Measurements from ENCODE around the gene RYR2.

Gene RYR2

GRCh38 chr1:237237721-237238120 lies 195.7 kb downstream of the RYR2 start:
- no peak for DNase-seq (ENCODE audit: low read depth, low spot score)
- no peak overlapping the region for H3K27ac ChIP-seq (ENCODE audit: low read length)
- no peaks in the 10 kb centered on the region for H3K27me3 ChIP-seq (ENCODE audit: control insufficient read depth, insufficient read depth, low read length)
- WGBS (ENCODE audit: insufficient coverage, insufficient read length): no CpG with 5 or more reads among the region's 3 CpGs
- H3K4me3 ChIP-seq (ENCODE audit: low read length): no peak overlapping the region
- peaks cover 2% of the 10 kb centered on the region; the same call in 1 of the 2 replicates for H3K4me1 ChIP-seq (ENCODE audit: control insufficient read depth, insufficient read depth, low read length)
- no peaks in the 10 kb centered on the region for H3K36me3 ChIP-seq (ENCODE audit: control insufficient read depth, insufficient read depth, low read length)
- H3K9me3 ChIP-seq (ENCODE audit: control insufficient read depth, insufficient read depth, low read length): no peaks in the 10 kb centered on the region

DNA sequence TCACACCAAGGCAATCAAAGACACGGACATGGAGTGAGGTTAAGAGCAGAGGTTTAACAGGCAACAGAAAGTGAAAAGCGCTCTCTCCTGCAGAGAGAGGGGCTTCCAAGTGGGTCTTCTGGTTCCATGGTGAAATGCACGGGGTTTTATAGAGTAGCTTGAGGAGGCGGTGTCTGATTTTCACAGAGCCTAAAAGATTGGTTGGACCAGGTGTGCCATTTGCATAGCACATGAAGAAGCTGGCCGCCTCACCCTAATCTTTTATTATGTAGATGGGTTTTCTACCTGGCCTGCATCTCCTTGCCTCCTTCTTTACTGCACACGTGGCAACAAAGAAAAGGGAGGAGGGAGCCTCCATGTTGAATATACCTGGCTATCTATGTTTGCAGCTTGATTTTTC lies 197.3 kb downstream of the RYR2 start:
- Histone ChIP-seq H3K27ac (ENCODE audit: low read length) (no peak overlapping the region), H3K9me3 (ENCODE audit: control insufficient read depth, insufficient read depth, low read length) (no peaks in the 10 kb centered on the region), H3K27me3 (ENCODE audit: control insufficient read depth, insufficient read depth, low read length) (no peaks in the 10 kb centered on the region), H3K36me3 (ENCODE audit: control insufficient read depth, insufficient read depth, low read length) (no peaks in the 10 kb centered on the region), H3K4me1 (ENCODE audit: control insufficient read depth, insufficient read depth, low read length) (peaks cover 3% of the 10 kb centered on the region; the same call in 1 of the 2 replicates), H3K4me3 (ENCODE audit: low read length) (no peak overlapping the region)
- no CpG with 5 or more reads among the region's 6 CpGs for WGBS (ENCODE audit: insufficient coverage, insufficient read length)
- DNase-seq (ENCODE audit: low read depth, low spot score): peak; percentile 64

- no peak for DNase-seq (ENCODE audit: low read depth, low spot score)
- Histone ChIP-seq H3K27ac (ENCODE audit: low read length) (no peak overlapping the region), H3K27me3 (ENCODE audit: control insufficient read depth, insufficient read depth, low read length) (no peaks in the 10 kb centered on the region), H3K36me3 (ENCODE audit: control insufficient read depth, insufficient read depth, low read length) (no peaks in the 10 kb centered on the region), H3K4me1 (ENCODE audit: control insufficient read depth, insufficient read depth, low read length) (peaks cover 3% of the 10 kb centered on the region; the same call in 1 of the 2 replicates), H3K4me3 (ENCODE audit: low read length) (no peak overlapping the region), H3K9me3 (ENCODE audit: control insufficient read depth, insufficient read depth, low read length) (no peaks in the 10 kb centered on the region)
- no CpG with 5 or more reads among the region's 3 CpGs for WGBS (ENCODE audit: insufficient coverage, insufficient read length)
These were observed 199.1 kb downstream of the RYR2 start for GRCh38 chr1:237241038-237241437.

- H3K4me3 ChIP-seq (ENCODE audit: low read length): no peak overlapping the region
- no peak overlapping the region for H3K27ac ChIP-seq (ENCODE audit: low read length)
- H3K9me3 ChIP-seq (ENCODE audit: control insufficient read depth, insufficient read depth, low read length): no peaks in the 10 kb centered on the region
- WGBS (ENCODE audit: insufficient coverage, insufficient read length): no CpG with 5 or more reads among the region's 4 CpGs
- H3K4me1 ChIP-seq (ENCODE audit: control insufficient read depth, insufficient read depth, low read length): peaks cover 4% of the 10 kb centered on the region; the same call in 1 of the 2 replicates
- no peaks in the 10 kb centered on the region for H3K36me3 ChIP-seq (ENCODE audit: control insufficient read depth, insufficient read depth, low read length)
- no peaks in the 10 kb centered on the region for H3K27me3 ChIP-seq (ENCODE audit: control insufficient read depth, insufficient read depth, low read length)
- no peak for DNase-seq (ENCODE audit: low read depth, low spot score)
These were observed 202.8 kb downstream of the RYR2 start for GRCh38 chr1:237244778-237245177.

DNA sequence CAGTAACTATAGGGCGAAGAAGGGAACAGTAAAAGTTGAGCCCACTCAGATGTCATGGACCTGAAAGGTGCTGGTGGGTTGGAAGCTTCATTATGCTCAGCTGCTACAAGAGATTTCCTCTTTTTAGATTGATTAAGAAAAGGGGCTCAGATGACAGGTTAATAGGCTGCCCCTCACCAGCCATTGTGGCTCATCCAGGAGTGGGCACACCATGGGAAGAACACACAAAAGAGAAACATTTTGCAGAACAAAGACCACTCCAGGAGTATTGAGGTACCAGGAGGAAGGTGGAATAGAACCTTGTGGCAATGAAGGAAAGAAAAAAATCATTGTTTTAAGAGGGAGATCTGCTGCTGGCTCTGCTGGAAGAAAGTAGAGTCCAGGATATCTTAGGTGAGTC lies 205.5 kb downstream of the RYR2 start:
- Histone ChIP-seq H3K4me3 (ENCODE audit: low read length) (no peak overlapping the region), H3K27me3 (ENCODE audit: control insufficient read depth, insufficient read depth, low read length) (no peaks in the 10 kb centered on the region), H3K9me3 (ENCODE audit: control insufficient read depth, insufficient read depth, low read length) (no peaks in the 10 kb centered on the region), H3K4me1 (ENCODE audit: control insufficient read depth, insufficient read depth, low read length) (peaks cover 4% of the 10 kb centered on the region; the same call in 1 of the 2 replicates), H3K27ac (ENCODE audit: low read length) (no peak overlapping the region), H3K36me3 (ENCODE audit: control insufficient read depth, insufficient read depth, low read length) (no peaks in the 10 kb centered on the region)
- WGBS (ENCODE audit: insufficient coverage, insufficient read length): no CpG with 5 or more reads among the region's 1 CpG
- DNase-seq (ENCODE audit: low read depth, low spot score): no peak

DNA sequence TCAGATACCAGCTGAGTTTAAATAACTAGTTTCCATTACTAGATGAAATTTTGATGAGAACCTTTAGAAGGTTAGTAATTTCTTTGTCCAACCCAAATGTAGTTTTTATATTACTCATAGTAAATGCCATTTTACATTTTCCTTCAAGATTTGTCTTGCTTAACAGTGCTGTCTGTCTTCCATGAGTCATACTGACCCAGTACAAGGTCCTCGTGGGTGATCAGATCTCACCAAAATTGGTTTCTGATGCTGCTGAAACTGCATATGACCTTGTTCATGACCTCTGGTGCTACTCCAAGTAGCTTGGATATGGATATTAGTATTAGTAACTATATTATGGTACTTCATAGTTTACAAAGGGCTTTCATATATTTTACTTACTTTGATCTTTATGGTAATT lies 207.1 kb downstream of the RYR2 start:
- H3K9me3 ChIP-seq (ENCODE audit: control insufficient read depth, insufficient read depth, low read length): no peaks in the 10 kb centered on the region
- WGBS (ENCODE audit: insufficient coverage, insufficient read length): no CpG with 5 or more reads among the region's 1 CpG
- H3K4me1 ChIP-seq (ENCODE audit: control insufficient read depth, insufficient read depth, low read length): peaks cover 3% of the 10 kb centered on the region; the same call in 1 of the 2 replicates
- H3K27ac ChIP-seq (ENCODE audit: low read length): no peak overlapping the region
- H3K27me3 ChIP-seq (ENCODE audit: control insufficient read depth, insufficient read depth, low read length): no peaks in the 10 kb centered on the region
- no peaks in the 10 kb centered on the region for H3K36me3 ChIP-seq (ENCODE audit: control insufficient read depth, insufficient read depth, low read length)
- no peak overlapping the region for H3K4me3 ChIP-seq (ENCODE audit: low read length)
- DNase-seq (ENCODE audit: low read depth, low spot score): no peak

DNA sequence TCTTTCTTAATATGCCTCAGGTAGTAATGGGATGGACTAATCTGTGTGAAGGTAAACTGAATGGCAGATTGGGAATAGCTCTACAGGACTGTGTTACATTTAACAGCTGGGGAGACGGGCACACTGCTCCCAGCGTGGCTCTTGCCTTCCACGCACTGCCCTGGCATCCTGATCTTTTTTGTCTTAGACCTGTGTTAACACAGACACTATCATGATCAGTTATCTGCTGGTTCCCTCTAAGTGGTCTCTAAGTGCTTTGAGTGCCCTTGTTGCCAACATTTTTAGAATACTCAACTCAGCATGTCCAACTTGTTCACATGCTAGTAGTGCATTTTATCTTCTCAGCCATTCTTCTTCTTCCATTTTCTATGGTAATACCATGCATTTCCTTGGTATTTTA lies 208.1 kb downstream of the RYR2 start:
- Histone ChIP-seq H3K4me1 (ENCODE audit: control insufficient read depth, insufficient read depth, low read length) (peaks cover 3% of the 10 kb centered on the region; the same call in 1 of the 2 replicates), H3K9me3 (ENCODE audit: control insufficient read depth, insufficient read depth, low read length) (no peaks in the 10 kb centered on the region), H3K27ac (ENCODE audit: low read length) (no peak overlapping the region), H3K27me3 (ENCODE audit: control insufficient read depth, insufficient read depth, low read length) (no peaks in the 10 kb centered on the region), H3K4me3 (ENCODE audit: low read length) (no peak overlapping the region), H3K36me3 (ENCODE audit: control insufficient read depth, insufficient read depth, low read length) (no peaks in the 10 kb centered on the region)
- whole genome bisulfite sequencing (ENCODE audit: insufficient coverage, insufficient read length): no CpG with 5 or more reads among the region's 3 CpGs
- DNase-seq (ENCODE audit: low read depth, low spot score): no peak

- Histone ChIP-seq H3K9me3 (ENCODE audit: control insufficient read depth, insufficient read depth, low read length) (no peaks in the 10 kb centered on the region), H3K4me1 (ENCODE audit: control insufficient read depth, insufficient read depth, low read length) (no peaks in the 10 kb centered on the region), H3K36me3 (ENCODE audit: control insufficient read depth, insufficient read depth, low read length) (no peaks in the 10 kb centered on the region), H3K27ac (ENCODE audit: low read length) (no peak overlapping the region), H3K4me3 (ENCODE audit: low read length) (no peak overlapping the region), H3K27me3 (ENCODE audit: control insufficient read depth, insufficient read depth, low read length) (no peaks in the 10 kb centered on the region)
- no peak for DNase-seq (ENCODE audit: low read depth, low spot score)
- no CpG with 5 or more reads among the region's 1 CpG for WGBS (ENCODE audit: insufficient coverage, insufficient read length)
These were observed 213.1 kb downstream of the RYR2 start for GRCh38 chr1:237255071-237255470.

DNA sequence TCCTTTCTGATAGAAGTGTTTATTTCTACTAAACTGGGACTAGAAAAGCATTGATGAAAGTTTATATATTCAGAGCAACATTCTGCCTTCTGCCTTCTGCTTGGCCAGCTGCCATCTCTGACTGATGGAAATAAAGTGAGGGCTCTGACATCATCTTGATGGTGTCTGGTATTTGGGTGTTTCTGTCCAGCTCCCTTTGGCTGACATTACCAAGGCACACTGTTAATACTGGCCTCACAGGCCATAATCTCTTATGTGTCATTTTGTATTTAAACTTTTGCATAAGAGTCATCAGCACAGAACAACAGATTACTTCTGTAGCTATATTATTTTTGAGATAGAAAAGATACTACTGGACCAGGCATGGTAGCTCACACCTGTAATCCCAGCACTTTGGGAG lies 216.9 kb downstream of the RYR2 start:
- H3K27me3 ChIP-seq (ENCODE audit: control insufficient read depth, insufficient read depth, low read length): no peaks in the 10 kb centered on the region
- no peaks in the 10 kb centered on the region for H3K9me3 ChIP-seq (ENCODE audit: control insufficient read depth, insufficient read depth, low read length)
- DNase-seq (ENCODE audit: low read depth, low spot score): no peak
- H3K27ac ChIP-seq (ENCODE audit: low read length): no peak overlapping the region
- H3K36me3 ChIP-seq (ENCODE audit: control insufficient read depth, insufficient read depth, low read length): no peaks in the 10 kb centered on the region
- H3K4me3 ChIP-seq (ENCODE audit: low read length): no peak overlapping the region
- H3K4me1 ChIP-seq (ENCODE audit: control insufficient read depth, insufficient read depth, low read length): no peaks in the 10 kb centered on the region

- Histone ChIP-seq H3K9me3 (ENCODE audit: control insufficient read depth, insufficient read depth, low read length) (no peaks in the 10 kb centered on the region), H3K27ac (ENCODE audit: low read length) (no peak overlapping the region), H3K4me3 (ENCODE audit: low read length) (no peak overlapping the region), H3K27me3 (ENCODE audit: control insufficient read depth, insufficient read depth, low read length) (no peaks in the 10 kb centered on the region), H3K4me1 (ENCODE audit: control insufficient read depth, insufficient read depth, low read length) (no peaks in the 10 kb centered on the region), H3K36me3 (ENCODE audit: control insufficient read depth, insufficient read depth, low read length) (no peaks in the 10 kb centered on the region)
- WGBS (ENCODE audit: insufficient coverage, insufficient read length): no CpG with 5 or more reads among the region's 4 CpGs
- no peak for DNase-seq (ENCODE audit: low read depth, low spot score)
These were observed 219.2 kb downstream of the RYR2 start for GRCh38 chr1:237261198-237261597.

- DNase-seq (ENCODE audit: low read depth, low spot score): no peak
- no CpG with 5 or more reads among the region's 2 CpGs for WGBS (ENCODE audit: insufficient coverage, insufficient read length)
- Histone ChIP-seq H3K27me3 (ENCODE audit: control insufficient read depth, insufficient read depth, low read length) (no peaks in the 10 kb centered on the region), H3K4me1 (ENCODE audit: control insufficient read depth, insufficient read depth, low read length) (no peaks in the 10 kb centered on the region), H3K27ac (ENCODE audit: low read length) (no peak overlapping the region), H3K9me3 (ENCODE audit: control insufficient read depth, insufficient read depth, low read length) (no peaks in the 10 kb centered on the region), H3K4me3 (ENCODE audit: low read length) (no peak overlapping the region), H3K36me3 (ENCODE audit: control insufficient read depth, insufficient read depth, low read length) (no peaks in the 10 kb centered on the region)
These were observed 225.8 kb downstream of the RYR2 start for GRCh38 chr1:237267743-237268142.

Data from iPS DF 6.9 (cell line).